ENCODE data around the gene CDKN2C.

CDKN2C gene

GRCh38 chr1:50966991-50967390 is 3.1 kb upstream of the CDKN2C start:
- DNase-seq, result no peak

GRCh38 chr1:50967416-50968157 is 2.5 kb upstream of the CDKN2C start:
- DNase-seq, result no peak

DNA sequence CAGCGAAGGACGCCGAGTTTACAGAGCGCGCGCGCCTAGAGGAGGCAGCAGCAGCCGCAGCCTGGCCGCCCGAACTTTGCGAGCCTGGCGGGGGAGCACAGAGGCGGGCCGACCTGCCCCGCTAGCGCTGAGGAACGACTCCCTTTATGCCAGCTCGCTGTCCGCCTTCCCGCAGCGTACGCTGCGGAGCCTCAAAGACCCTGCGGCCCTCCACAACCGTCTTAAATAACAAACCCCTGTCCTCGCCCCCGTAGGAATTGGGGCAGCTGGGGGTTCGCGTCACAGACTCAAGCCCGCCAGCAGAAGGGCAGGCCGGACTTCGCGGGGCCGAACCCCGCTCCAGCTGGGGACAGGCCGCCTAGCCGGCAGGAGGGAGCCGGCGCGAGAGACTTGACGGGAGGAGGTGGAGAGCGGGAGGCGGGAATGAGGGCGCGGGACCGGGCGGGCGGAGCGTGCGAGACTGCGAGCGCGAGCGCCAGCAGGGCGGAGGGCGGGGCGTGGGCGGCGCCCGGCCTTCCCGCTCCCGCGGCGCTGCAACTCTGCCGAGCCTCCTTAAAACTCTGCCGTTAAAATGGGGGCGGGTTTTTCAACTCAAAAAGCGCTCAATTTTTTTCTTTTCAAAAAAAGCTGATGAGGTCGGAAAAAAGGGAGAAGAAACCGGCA is 1.8 kb upstream of the CDKN2C start:
- DNase-seq, result peak; percentile 78 to 85

DNA sequence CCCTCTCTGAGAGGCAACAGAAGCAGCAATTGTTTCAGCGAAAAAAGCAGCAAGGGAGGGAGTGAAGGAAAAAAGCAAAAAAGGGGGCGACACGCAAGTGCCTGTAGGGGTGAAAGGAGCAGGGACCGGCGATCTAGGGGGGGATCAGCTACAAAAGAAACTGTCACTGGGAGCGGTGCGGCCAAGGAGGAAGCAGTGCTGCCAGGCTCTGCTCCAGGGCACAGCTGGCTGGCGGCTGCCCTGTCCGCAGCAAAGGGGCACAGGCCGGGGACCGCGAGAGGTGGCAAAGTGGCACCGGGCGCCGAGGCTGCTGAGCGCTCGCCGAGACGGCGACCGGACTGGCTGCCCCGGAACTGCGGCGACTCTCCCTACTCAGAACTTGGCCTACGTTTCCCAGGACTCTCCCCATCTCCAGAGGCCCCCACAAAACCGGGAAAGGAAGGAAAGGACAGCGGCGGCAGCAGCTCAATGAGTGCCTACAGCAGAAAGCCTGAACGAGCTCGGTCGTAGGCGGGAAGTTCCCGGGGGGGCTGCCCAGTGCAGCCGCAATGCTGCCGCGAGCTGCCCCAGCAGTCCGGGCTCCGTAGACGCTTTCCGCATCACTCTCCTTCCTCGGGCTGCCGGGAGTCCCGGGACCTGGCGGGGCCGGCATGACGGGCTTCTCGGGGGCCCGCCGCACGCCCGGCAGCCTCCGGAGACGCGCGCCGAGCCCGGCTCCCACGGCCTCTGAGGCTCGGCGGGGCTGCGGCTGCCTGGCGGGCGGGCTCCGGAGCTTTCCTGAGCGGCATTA is 1.0 kb upstream of the CDKN2C start:
- DNase-seq, result peak; percentile 49 to 53

DNA sequence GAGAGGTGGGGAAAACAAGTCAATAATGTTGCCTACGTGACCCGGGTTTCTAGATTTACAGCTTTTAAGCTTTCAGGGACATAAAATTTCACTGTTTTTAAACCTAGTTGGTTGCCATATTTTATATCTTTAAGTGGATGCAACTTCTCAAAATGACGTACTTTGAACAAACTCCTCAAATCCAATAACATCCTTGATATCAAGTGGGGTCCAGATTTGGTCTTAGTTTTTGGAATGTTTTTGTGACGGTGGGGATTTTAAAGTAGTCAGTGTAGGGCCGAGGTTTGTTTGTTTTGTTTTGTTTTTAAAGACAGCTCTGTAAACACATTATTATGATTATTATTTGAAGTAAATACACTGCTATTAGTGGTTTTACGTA is 453 bp downstream of the CDKN2C start:
- DNase-seq, result no peak

DNA sequence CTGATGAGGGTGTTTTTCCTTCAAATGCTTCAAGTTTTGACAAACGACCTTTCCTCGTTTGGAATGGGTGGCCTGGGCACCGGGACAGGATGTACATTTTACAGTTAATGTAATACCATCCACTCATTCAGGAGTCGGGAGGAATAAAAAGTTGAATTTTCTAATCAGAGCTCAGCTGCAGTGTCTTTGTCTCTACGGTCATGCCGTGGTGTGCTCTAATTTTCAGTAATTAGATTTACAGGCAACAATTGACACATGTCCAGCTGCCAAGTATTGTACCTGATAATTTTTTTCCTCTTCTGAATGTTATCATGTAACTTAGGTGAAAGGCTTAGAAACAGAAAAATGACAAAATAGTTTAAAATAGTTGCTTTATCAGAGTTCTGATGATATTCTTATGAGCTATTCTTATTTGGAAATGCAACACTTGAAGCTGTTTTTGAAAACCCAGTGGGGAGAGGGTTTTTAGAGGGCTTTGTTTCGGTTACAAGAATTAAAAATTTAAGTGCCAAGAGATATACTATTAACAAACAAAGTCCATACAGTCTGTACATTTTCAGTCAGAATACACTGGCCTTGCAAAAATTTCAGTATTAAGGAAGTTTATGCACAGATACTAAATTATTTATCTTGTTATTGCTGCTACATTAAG is 1.0 kb downstream of the CDKN2C start:
- no peak for DNase-seq

GRCh38 chr1:50971748-50972305 is 1.8 kb downstream of the CDKN2C start:
- DNase-seq, result no peak

DNA sequence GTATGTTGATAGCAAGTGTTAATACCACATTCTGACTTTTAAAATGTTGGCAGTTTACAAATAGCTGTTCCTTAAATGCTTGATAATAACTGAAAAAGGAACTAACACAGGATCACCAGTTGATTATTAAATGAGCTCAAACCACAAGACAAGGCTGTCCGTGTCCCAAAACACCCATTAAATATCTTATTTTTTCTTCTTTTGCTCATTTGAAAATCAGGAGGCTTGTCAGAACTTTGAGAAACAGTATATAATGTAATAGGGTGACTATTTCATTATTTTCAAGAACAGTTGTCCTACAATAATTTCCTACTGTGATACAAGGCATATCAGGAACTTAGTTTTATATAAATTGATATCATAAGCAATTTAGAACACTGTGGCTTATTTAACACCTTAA is 2.7 kb downstream of the CDKN2C start:
- DNase-seq, result no peak

DNA sequence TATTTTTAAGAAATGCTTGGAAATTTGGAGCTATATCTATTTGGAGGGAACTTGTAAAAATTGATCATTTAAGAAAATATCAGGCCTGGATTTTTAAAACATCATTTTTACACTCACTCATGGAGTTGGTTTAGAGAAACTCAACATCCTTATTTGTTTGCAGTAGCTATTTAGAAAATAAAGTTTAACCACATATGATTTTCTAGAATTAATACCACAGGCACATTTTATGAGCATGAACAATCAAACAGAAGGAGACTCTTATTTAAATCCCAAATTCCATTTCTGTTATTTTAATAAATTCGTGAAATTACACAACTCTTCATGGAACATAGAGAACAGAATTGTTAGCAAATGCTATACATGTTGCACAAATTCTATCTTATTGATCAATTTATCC is 3.2 kb downstream of the CDKN2C start:
- DNase-seq, result no peak

DNA sequence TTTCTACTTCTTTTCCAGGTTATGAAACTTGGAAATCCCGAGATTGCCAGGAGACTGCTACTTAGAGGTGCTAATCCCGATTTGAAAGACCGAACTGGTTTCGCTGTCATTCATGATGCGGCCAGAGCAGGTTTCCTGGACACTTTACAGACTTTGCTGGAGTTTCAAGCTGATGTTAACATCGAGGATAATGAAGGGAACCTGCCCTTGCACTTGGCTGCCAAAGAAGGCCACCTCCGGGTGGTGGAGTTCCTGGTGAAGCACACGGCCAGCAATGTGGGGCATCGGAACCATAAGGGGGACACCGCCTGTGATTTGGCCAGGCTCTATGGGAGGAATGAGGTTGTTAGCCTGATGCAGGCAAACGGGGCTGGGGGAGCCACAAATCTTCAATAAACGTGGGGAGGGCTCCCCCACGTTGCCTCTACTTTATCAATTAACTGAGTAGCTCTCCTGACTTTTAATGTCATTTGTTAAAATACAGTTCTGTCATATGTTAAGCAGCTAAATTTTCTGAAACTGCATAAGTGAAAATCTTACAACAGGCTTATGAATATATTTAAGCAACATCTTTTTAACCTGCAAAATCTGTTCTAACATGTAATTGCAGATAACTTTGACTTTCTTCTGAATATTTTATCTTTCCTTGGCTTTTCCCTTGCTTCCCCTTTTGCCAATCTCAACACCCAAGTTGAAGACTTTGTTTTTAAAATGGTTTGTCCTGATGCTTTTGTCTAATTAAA is 4.0 kb downstream of the CDKN2C start:
- no peak for DNase-seq

- no peak for DNase-seq
Observed at GRCh38 chr1:50974618-50974935, 4.5 kb downstream of the CDKN2C start.

GRCh38 chr1:50975436-50975835 is 5.4 kb downstream of the CDKN2C start:
- DNase-seq, result no peak

GRCh38 chr1:50976111-50976889 is 6.3 kb downstream of the CDKN2C start:
- no peak for DNase-seq

DNA sequence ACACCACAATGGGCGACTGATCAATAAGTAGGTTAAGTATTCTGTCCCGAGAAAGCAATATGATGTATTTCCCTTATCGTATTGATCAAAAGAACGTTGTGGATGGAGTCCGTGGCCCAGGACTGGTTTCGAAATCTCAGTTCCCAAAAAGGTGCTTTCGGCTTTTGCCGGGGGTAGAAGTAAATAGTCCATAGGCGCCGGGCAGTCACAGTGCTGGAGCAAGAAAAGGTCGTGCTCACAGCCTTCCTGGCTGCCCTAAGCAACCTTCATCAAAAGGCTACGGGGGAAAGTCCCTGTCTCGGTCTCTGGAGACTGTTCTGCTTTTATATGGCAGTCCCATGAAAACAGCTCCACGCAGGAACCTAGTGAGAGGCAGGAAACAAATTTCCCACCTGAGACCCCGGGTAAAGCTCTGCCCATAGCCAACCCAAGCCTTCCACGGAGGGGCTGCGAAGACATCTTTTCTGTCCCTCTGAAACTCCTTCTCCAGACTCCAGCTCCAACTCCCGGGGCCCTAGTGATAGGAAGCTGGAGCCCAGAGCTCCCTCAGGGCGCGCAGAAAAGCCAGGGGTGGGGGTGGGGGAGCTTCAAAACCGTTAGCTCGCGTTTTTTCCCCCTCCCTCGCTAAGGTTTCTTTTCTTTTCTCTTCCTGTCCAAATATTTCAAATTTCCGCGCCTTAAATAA is 7.0 kb downstream of the CDKN2C start:
- DNase-seq, result peak; percentile 17 to 33

DNA sequence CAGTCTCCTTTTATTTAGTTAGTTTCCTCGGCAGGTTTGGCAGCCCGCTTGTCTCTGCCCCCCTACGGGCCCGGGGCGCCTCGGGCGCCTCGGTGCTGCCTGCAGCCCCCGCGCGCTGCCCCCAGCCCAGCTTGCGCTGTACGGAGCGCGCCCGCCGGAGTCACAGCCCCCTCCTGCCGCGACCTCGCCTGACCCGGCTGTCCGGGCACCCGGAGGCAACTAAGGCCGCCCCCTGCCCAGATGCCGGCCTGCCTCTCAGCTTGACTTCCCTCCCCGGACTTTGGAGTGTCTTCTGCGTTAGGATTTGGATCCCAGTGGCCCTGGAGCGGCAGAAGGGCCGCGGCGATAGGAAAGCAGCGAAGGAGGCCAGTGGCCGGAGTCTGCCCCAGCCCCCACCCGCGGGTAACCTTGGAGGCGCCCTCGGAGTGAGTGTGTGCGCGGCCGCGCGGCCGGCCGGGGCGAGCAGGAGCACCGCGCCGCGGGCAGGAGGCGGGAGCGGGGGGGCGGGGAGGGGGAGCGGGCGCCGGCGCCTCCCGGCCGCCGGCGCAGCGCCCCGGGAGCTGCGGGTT is 7.6 kb downstream of the CDKN2C start:
- peak in 1 of 2 donors; percentile 27 for DNase-seq

DNA sequence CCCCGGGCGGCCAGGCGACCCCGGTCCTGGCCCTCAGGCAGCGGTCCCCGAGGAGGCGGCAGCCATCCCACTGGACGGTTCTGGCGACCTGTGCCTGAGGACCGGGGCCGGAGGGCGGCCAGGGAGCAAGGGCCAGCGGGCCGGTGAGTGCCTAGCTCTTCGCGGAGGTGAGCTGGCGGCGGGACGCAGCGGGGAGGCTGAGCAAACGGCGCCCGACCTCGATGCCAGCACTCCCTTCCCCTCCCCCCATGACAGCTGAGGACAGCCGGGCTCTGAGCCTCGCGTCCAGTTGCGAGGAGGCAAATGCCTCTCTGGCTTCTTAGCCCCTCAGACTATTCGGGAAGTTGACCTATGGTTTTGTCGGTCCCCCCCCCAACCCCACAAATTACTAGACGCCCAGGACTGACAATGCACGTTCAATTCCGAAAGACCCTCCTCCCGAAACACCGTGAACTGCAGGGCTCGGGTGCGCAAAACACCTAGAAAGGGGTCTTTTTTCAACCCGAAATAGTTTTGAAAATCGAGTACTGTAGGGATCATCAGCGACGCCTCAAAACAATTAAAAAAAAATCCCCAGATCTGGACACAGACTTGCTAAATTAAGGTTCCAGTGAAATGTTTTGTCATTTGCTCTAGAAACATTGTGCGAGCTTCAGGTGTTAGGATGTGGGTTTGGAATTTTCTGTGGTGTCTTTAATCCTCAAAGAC is 8.3 kb downstream of the CDKN2C start:
- DNase-seq, result peak; percentile 31 to 35

DNA sequence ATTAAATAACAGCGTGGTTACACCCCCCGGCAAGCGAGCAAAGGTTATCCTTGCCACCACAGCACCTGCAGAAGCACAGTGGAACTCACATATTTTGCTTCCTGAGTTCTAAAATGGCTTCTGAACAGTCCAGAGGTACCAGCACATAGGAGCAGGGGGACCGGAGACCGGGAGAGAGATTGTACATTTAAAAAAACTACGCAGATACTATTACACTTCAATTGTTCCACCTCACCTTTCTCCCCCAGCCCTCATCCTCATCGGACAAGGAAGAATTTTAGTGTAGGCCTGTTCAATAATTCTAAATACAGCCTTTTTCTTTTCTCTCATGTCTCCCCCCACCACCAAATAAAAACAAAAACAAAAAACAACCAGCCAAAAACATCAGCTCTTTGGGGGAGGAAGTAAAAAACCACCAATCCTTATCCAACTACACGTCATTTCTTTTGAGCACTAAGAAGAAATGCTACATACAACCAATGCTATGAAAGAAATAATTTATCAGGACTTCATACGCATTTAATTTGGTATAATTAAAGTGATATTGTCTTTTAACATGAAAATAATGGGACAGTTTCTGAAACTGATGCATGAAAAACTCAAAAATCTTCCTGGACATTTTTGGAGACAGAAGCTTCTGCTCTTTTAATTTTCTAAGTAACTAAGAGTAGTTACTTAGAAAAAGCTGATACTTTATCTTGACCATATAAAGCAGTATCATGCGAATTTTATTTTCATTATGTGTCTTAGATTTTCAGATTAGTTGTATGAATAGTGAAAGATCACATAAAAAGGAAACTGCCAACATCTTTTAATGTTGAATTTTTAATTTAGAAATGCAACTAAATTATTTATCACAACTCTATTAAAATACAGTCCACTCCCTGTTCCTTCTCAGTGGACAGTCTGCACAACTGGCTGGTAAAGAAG is 9.1 kb downstream of the CDKN2C start:
- DNase-seq, result no peak

DNA sequence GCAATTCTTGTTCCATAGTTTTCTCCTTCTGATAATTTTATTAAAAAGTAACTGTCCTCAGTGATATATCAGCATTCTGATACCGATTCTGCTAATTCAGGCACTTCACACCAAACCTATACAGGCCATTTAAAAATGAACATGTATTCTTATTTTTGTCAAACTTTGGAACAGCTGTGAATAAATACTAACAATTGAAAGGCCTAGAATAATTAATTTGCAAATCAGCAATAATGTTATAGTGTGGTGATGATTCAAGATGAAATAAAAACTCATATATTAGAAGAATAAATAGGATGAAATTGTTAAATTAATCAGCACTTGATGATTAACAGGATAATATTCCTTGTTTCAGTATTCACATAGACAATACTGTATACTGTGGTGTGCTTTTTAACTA is 9.9 kb downstream of the CDKN2C start:
- no peak for DNase-seq

- DNase-seq, result no peak
Observed at GRCh38 chr1:50980505-50980904, 10.5 kb downstream of the CDKN2C start.

Measured in stimulated activated CD4-positive, alpha-beta T cell treated with anti-CD3 and anti-CD28 coated beads, Interleukin-2, amount 100 ng/mL, for 24 hours (primary cell).